ENCODE measurements around the gene PTK7.

Gene PTK7

GRCh38 chr6:43196337-43196736 lies 120.2 kb downstream of the PTK7 start:
- H3K4me3 ChIP-seq (ENCODE audit: low read depth, low read length): no peak overlapping the region
- no peak for TF ChIP-seq CTCF (IDR thresholded peaks at IDR 0.05; ENCODE audit: control insufficient read depth, extremely low read depth, insufficient read depth)
- no peak for DNase-seq (ENCODE audit: low read depth)

GRCh38 chr6:43199912-43200311 lies 123.8 kb downstream of the PTK7 start:
- no peak for DNase-seq (ENCODE audit: low read depth)
- no peak overlapping the region for H3K4me3 ChIP-seq (ENCODE audit: low read depth, low read length)
- no peak for TF ChIP-seq CTCF (IDR thresholded peaks at IDR 0.05; ENCODE audit: control insufficient read depth, extremely low read depth, insufficient read depth)

- no peak overlapping the region for H3K4me3 ChIP-seq (ENCODE audit: low read depth, low read length)
- DNase-seq (ENCODE audit: low read depth): no peak
- no peak for TF ChIP-seq CTCF (IDR thresholded peaks at IDR 0.05; ENCODE audit: control insufficient read depth, extremely low read depth, insufficient read depth)
These were observed 124.4 kb downstream of the PTK7 start for GRCh38 chr6:43200541-43200940.

GRCh38 chr6:43202451-43202850 lies 126.3 kb downstream of the PTK7 start:
- H3K4me3 ChIP-seq (ENCODE audit: low read depth, low read length): no peak overlapping the region
- no peak for TF ChIP-seq CTCF (IDR thresholded peaks at IDR 0.05; ENCODE audit: control insufficient read depth, extremely low read depth, insufficient read depth)
- no peak for DNase-seq (ENCODE audit: low read depth)

GRCh38 chr6:43203029-43203717 lies 127.1 kb downstream of the PTK7 start:
- TF ChIP-seq CTCF (IDR thresholded peaks at IDR 0.05; ENCODE audit: control insufficient read depth, extremely low read depth, insufficient read depth): no peak
- no peak for DNase-seq (ENCODE audit: low read depth)
- H3K4me3 ChIP-seq (ENCODE audit: low read depth, low read length): no peak overlapping the region

GRCh38 chr6:43203718-43204095 lies 127.6 kb downstream of the PTK7 start:
- no peak for TF ChIP-seq CTCF (IDR thresholded peaks at IDR 0.05; ENCODE audit: control insufficient read depth, extremely low read depth, insufficient read depth)

More at GRCh38 chr6:43203718-43204095, 127.6 kb downstream of the PTK7 start:
- no peak for DNase-seq (ENCODE audit: low read depth)
- H3K4me3 ChIP-seq (ENCODE audit: low read depth, low read length): no peak overlapping the region

Data from LNCaP clone FGC (cell line).